Measurements from ENCODE around the gene KCNK15. TPM values are rescaled to one million over a fixed set of nuclear protein-coding genes. Genes with fewer than 3 reads are reported as not detected.

Gene KCNK15
- total and polyA plus RNA-seq, 9 of the 15 experiments (the other 6 are each of a cell fraction or from before 2014, with no cell fraction given), result 0.03 to 0.30 (median 0.17) TPM; not detected in 5

GRCh38 chr20:44738813-44739477 lies 6.7 kb upstream of the KCNK15 start (continued):
- TF ChIP-seq GABPA (tag; conservative IDR thresholded peaks at IDR 0.05; ENCODE audit: low read depth) (peak; percentile 33; the same call in 1 of the 2 replicates), SIX5 (IDR thresholded peaks at IDR 0.05; ENCODE audit: borderline replicate concordance in 1 of 2, insufficient read depth in 1 of 2, low read depth in 1 of 2, low read length in 2 of 2) (peak; percentile 74), PPARD (CRISPR knock-in tag; IDR thresholded peaks at IDR 0.05) (no peak), POU5F1 (IDR thresholded peaks at IDR 0.05; ENCODE audit: borderline replicate concordance, low read depth, low read length, partially characterized antibody) (no peak), PCBP2 (IDR thresholded peaks at IDR 0.05; ENCODE audit: low read depth, low read length, poor library complexity, severe bottlenecking) (no peak), BRD9 (IDR thresholded peaks at IDR 0.05; ENCODE audit: low read depth, partially characterized antibody) (no peak), MEF2A (IDR thresholded peaks at IDR 0.05; ENCODE audit: control insufficient read depth, low read depth, low read length) (no peak), CHD2 (IDR thresholded peaks at IDR 0.05; ENCODE audit: low read depth, low read length) (peak; percentile 32; the same call in 1 of the 2 replicates), RBM34 (IDR thresholded peaks at IDR 0.05; ENCODE audit: borderline replicate concordance, insufficient read depth, low read length) (no peak), CREB5 (CRISPR knock-in tag; IDR thresholded peaks at IDR 0.05) (no peak), TAF15 (IDR thresholded peaks at IDR 0.05; ENCODE audit: low read depth, low read length) (no peak), PTTG1 (tag; IDR thresholded peaks at IDR 0.05; ENCODE audit: low read depth) (no peak), ZKSCAN1 (IDR thresholded peaks at IDR 0.05; ENCODE audit: low read depth, low read length) (no peak), HDAC2 (IDR thresholded peaks at IDR 0.05) (no peak), CREM (IDR thresholded peaks at IDR 0.05; ENCODE audit: low read depth) (peak; percentile 68), CBFA2T2 (conservative IDR thresholded peaks at IDR 0.05) (peak; percentile 48)
- TF ChIP-seq, protein P1, sequence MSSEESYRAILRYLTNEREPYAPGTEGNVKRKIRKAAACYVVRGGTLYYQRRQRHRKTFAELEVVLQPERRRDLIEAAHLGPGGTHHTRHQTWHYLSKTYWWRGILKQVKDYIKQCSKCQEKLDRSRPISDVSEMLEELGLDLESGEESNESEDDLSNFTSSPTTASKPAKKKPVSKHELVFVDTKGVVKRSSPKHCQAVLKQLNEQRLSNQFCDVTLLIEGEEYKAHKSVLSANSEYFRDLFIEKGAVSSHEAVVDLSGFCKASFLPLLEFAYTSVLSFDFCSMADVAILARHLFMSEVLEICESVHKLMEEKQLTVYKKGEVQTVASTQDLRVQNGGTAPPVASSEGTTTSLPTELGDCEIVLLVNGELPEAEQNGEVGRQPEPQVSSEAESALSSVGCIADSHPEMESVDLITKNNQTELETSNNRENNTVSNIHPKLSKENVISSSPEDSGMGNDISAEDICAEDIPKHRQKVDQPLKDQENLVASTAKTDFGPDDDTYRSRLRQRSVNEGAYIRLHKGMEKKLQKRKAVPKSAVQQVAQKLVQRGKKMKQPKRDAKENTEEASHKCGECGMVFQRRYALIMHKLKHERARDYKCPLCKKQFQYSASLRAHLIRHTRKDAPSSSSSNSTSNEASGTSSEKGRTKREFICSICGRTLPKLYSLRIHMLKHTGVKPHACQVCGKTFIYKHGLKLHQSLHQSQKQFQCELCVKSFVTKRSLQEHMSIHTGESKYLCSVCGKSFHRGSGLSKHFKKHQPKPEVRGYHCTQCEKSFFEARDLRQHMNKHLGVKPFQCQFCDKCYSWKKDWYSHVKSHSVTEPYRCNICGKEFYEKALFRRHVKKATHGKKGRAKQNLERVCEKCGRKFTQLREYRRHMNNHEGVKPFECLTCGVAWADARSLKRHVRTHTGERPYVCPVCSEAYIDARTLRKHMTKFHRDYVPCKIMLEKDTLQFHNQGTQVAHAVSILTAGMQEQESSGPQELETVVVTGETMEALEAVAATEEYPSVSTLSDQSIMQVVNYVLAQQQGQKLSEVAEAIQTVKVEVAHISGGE (CRISPR knock-in tag; IDR thresholded peaks at IDR 0.05), result no peak
